Activated CD4-positive, alpha-beta memory T cell treated with anti-CD3 and anti-CD28 coated beads, Interleukin-2, amount 10 ng/mL, durations not matched to agents 7 days and 5 days (primary cell): ENCODE data around the gene LIN54. TPM values are rescaled to one million over a fixed set of nuclear protein-coding genes. Genes with fewer than 3 reads are reported as not detected.

Source experiments
- CTCF ChIA-PET: fragments of 350-600 bp; sonication (Branson Sonifier 250); formaldehyde crosslinking; loops from one replicate; lab custom pipeline; 2021; ENCODE audit warnings: antibody characterized with exemption, inconsistent platforms; lab: Charles Lee
- POLR2A ChIA-PET: fragments of 350-600 bp; sonication (Branson Sonifier 250); formaldehyde crosslinking; loops from one replicate; lab custom pipeline; 2021; ENCODE audit warnings: antibody characterized with exemption; lab: Charles Lee
- DNase-seq: peaks from one replicate; pipeline ENCODE4 v3.0.0-alpha.2; 2020
- H3K27ac Mint-ChIP-seq: one replicate; pipeline ENCODE4 v1.8.0; 2021; ENCODE audit warnings: mild to moderate bottlenecking, mixed read lengths
- H3K27me3 Mint-ChIP-seq: one replicate; pipeline ENCODE4 v1.8.0; 2021; ENCODE audit warnings: mixed read lengths
- H3K36me3 Mint-ChIP-seq: one replicate; pipeline ENCODE4 v1.8.0; 2021; ENCODE audit warnings: low read depth, mixed read lengths
- H3K4me1 Mint-ChIP-seq: one replicate; pipeline ENCODE4 v1.8.0; 2021; ENCODE audit warnings: mixed read lengths
- H3K4me3 Mint-ChIP-seq: one replicate; pipeline ENCODE4 v1.8.0; 2021; ENCODE audit warnings: mild to moderate bottlenecking, mixed read lengths
- H3K9me3 Mint-ChIP-seq: one replicate; pipeline ENCODE4 v1.8.0; 2021; ENCODE audit warnings: mixed read lengths
- total RNA-seq, 2 experiments: library from RNA; stranded (reverse); gene quantifications; one replicate each; pipeline ENCODE4 v1.2.3, GENCODE V29; 2021

Gene LIN54
- total RNA-seq, 2 experiments from 2014 or later, result 34.6 to 36.9 TPM

DNA sequence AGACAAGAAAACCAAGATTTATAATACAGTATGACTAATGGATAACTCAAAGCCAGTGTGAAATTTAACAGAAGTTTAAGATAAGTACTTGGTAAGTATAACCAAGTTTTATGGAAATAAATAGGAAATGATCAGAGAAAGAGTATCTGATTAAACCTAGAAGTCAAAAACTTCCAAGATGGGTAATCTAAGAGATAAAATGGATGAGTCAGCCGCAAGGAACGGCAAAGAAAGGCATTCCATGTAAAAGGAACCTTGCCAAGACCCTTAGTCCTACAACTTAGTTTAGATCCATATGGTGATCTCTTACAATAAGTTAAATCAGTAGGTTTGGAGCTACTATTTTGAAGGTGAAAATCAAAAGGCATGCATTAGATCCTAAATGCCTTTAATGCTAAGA lies 34.8 kb downstream of the LIN54 start:
- H3K36me3 Mint-ChIP-seq, result peaks cover 53% of the 10 kb centered on the region
- ChIA-PET CTCF (interaction anchor here (0.6 to 0.9 kb wide), 2 partner anchors 61 to 449 kb away, joined by 3 to 4 read pairs; no protein-coding TSS in a partner anchor), POLR2A (no interaction called here)
- no peak for DNase-seq
- peaks cover 1% of the 10 kb centered on the region for H3K4me1 Mint-ChIP-seq
- no peak overlapping the region for H3K4me3 Mint-ChIP-seq
- H3K27me3 Mint-ChIP-seq, result no peaks in the 10 kb centered on the region
- no peak overlapping the region for H3K27ac Mint-ChIP-seq
- no peaks in the 10 kb centered on the region for H3K9me3 Mint-ChIP-seq

DNA sequence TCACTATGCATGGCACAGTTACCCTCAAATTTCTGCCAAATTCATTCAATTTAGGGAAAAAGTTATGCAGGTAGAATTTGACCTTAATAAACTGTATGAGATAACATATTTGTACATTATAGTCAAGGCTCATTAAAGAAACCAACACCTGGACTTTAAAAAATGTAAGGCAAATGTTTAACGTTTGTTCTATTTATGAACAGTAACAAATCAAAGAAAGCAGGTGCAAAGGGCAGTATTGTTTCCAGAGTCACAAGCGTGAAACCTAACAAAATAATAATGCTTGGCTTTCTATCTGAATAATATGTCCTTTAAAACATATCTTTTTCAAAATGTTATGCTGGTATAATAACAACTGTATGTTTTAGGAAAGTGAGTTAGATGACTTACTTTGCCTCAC lies 41.2 kb downstream of the LIN54 start:
- no peaks in the 10 kb centered on the region for H3K4me1 Mint-ChIP-seq
- no peak for DNase-seq
- POLR2A ChIA-PET, result no interaction called here
- no peak overlapping the region for H3K27ac Mint-ChIP-seq
- no peak overlapping the region for H3K4me3 Mint-ChIP-seq
- CTCF ChIA-PET, result no interaction called here
- no peaks in the 10 kb centered on the region for H3K9me3 Mint-ChIP-seq
- H3K27me3 Mint-ChIP-seq, result no peaks in the 10 kb centered on the region
- H3K36me3 Mint-ChIP-seq, result peaks cover 68% of the 10 kb centered on the region

DNA sequence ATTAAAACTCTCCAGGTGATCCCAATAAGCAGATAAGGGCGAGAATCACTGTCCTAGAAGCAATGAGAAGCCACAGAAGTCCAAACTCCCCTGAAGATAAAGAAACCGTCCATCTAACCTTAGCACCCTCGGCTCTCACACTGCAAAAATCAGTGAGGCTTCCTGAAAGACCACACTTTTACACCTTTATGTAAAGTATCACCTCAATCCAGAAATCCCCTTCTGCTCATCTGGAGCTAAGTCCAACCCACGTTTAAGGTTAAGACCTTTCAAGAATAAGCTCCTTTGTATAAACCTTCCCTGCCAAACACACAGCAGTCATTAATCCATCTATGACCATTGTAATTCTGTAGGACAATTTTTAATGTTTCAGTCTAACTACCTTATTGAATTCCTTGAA lies 41.7 kb downstream of the LIN54 start:
- H3K36me3 Mint-ChIP-seq, result peaks cover 69% of the 10 kb centered on the region
- CTCF ChIA-PET, result interaction anchor here (1.2 kb wide), 1 partner anchor 44 kb away, joined by 3 read pairs; no protein-coding TSS in a partner anchor

DNA sequence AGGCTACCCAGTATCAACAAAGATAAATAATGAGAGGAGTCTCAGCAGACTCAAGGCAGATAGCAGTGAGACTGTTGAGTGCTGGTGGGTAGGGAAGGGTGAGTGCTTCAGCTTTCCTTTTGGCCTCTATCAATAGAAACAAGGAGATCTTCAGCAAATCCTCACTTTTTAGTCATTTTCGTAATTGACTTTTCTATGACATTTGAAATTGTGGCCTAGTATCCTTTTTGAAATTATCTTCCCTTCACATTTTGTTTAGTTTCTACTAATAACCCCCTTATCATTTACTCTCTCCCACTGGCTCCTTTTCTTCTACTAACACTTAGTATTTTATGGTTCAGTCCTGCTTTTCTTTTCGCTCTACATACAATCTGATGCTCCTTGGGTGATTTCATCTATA lies 44.9 kb downstream of the LIN54 start:
- peaks cover 63% of the 10 kb centered on the region for H3K36me3 Mint-ChIP-seq
- no peak overlapping the region for H3K27ac Mint-ChIP-seq
- no peaks in the 10 kb centered on the region for H3K4me1 Mint-ChIP-seq
- ChIA-PET CTCF (interaction anchor here (1.4 kb wide), 1 partner anchor 60 kb away, joined by 3 read pairs; no protein-coding TSS in a partner anchor), POLR2A (no interaction called here)
- DNase-seq, result no peak
- no peaks in the 10 kb centered on the region for H3K9me3 Mint-ChIP-seq
- H3K27me3 Mint-ChIP-seq, result no peaks in the 10 kb centered on the region
- no peak overlapping the region for H3K4me3 Mint-ChIP-seq

More for the DNA sequence above, 41.7 kb downstream of the LIN54 start:
- no peak for DNase-seq
- no peaks in the 10 kb centered on the region for H3K27me3 Mint-ChIP-seq
- H3K4me3 Mint-ChIP-seq, result no peak overlapping the region
- H3K9me3 Mint-ChIP-seq, result no peaks in the 10 kb centered on the region
- H3K27ac Mint-ChIP-seq, result no peak overlapping the region
- POLR2A ChIA-PET, result interaction anchor here (0.7 kb wide), 1 partner anchor 487 kb away, joined by 3 read pairs; the partner anchor contains the start of genes HELQ and MRPS18C
- H3K4me1 Mint-ChIP-seq, result no peaks in the 10 kb centered on the region

DNA sequence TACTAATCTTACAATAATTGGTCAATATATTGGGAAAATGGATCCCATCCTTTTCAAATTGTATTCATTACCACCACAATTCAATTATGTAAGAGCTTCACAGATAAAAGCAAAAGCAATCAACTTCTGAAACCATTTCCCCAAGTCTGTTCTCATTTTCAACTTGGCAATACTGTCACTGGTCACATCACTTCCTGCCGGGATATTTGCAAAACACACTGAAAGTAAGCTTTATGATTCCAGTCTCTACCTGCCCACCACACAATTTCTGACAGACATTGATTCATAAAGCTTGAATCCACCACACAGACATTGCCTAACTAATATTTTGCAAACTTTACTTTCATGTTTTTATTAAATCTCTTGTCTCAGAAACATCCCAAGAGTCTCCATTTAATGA lies 53.6 kb downstream of the LIN54 start:
- no peak for DNase-seq
- no peaks in the 10 kb centered on the region for H3K9me3 Mint-ChIP-seq
- CTCF ChIA-PET, result no interaction called here
- peaks cover 12% of the 10 kb centered on the region for H3K4me1 Mint-ChIP-seq
- H3K27me3 Mint-ChIP-seq, result no peaks in the 10 kb centered on the region
- no peak overlapping the region for H3K27ac Mint-ChIP-seq
- peaks cover 45% of the 10 kb centered on the region for H3K36me3 Mint-ChIP-seq
- POLR2A ChIA-PET, result interaction anchor here (1.5 to 1.6 kb wide), 2 partner anchors 54 to 78 kb away, joined by 6 read pairs; partner anchors contain the start of genes COPS4 and LIN54
- no peak overlapping the region for H3K4me3 Mint-ChIP-seq

DNA sequence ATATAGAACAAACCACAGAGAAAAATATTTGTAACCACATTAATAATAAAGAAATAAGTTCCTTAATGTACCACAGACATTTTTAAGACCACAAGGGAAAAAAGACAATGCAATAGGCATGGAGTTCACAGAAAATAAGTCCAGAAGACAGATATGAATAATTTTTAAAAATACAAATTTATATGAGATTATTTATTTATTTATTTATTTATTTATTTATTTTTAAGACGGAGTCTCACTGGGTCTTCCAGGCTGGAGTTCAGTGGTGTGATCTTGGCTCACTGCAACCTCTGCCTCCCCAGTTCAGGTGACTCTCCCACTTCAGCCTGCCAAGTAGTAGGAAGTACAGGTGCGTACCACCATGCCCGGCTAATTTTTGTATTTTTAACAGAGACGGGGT lies 56.4 kb downstream of the LIN54 start:
- ChIA-PET POLR2A (no interaction called here), CTCF (no interaction called here)
- Mint-ChIP-seq H3K36me3 (peaks cover 36% of the 10 kb centered on the region), H3K4me1 (peaks cover 12% of the 10 kb centered on the region), H3K4me3 (no peak overlapping the region), H3K27me3 (no peaks in the 10 kb centered on the region), H3K9me3 (no peaks in the 10 kb centered on the region), H3K27ac (no peak overlapping the region)
- DNase-seq, result no peak

DNA sequence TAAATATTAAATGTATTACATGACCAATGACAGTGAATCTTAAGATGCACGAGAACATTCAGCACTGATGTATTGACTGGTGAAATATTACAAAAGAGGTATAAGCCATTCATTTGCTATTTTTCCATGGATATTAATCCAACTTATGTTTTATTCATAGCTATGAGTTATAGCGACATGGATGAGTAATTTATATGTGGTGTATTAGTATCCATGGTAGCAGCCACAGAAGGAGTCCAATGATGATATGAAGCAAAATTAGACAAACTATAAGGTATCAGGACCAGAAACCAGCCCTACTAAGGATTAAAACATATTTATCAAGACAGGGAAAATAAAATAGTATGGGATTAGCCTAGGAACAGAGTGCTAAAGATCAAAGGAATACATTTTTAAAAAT lies 59.4 kb downstream of the LIN54 start:
- DNase-seq, result no peak
- CTCF ChIA-PET, result no interaction called here
- H3K9me3 Mint-ChIP-seq, result no peaks in the 10 kb centered on the region
- no peak overlapping the region for H3K4me3 Mint-ChIP-seq
- POLR2A ChIA-PET, result interaction anchor here (0.9 to 1.4 kb wide), 4 partner anchors 12 to 83 kb away, joined by 3 read pairs; no protein-coding TSS in a partner anchor
- no peak overlapping the region for H3K27ac Mint-ChIP-seq
- H3K27me3 Mint-ChIP-seq, result no peaks in the 10 kb centered on the region
- H3K36me3 Mint-ChIP-seq, result peaks cover 31% of the 10 kb centered on the region
- H3K4me1 Mint-ChIP-seq, result no peaks in the 10 kb centered on the region

DNA sequence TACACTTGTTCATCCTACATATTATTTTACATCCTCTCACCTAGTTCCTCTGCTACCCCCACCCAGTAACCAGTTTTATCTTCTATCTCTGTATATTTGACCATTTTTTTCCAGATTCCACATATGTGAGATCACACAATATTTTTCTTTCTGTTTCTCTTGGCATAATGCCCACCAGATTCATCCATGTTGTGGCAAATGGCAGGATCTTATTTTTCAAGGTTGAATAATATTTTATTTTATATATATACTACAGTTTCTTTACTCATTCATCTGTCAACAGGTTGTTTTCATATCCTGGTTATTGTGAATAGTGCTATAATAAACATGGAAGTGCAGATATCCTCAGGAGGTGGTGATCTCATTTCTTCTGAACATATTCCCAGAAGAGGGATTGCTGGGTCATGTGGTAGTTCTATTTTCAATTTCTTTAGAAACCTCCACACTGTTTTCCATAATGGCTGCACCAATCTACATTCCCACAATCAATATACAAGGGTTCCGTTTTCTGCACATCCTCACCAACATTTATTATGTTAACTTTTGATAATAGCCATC lies 61.9 kb downstream of the LIN54 start:
- Mint-ChIP-seq H3K36me3 (peaks cover 33% of the 10 kb centered on the region), H3K27me3 (no peaks in the 10 kb centered on the region), H3K4me3 (no peak overlapping the region), H3K27ac (no peak overlapping the region), H3K9me3 (no peaks in the 10 kb centered on the region), H3K4me1 (no peaks in the 10 kb centered on the region)
- ChIA-PET CTCF (no interaction called here), POLR2A (no interaction called here)
- no peak for DNase-seq

DNA sequence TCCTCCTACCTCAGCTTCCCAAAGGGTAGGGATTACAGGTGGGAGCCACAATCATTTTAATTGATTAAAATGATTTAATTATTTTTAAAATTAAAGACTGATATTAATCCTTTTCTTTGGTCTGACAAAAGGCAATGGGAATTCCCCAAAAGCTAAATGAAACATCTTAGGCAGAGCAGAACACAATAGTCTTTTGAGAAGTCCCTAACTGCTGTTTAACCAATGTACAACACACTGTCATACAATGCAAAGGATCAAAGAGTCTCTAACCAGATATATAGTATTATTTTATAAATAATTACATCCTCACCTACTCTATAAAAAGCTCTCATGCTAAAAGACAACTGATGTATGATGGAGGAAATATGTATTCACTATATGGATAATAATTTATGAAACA lies 63.1 kb downstream of the LIN54 start:
- H3K9me3 Mint-ChIP-seq, result no peaks in the 10 kb centered on the region
- no peaks in the 10 kb centered on the region for H3K4me1 Mint-ChIP-seq
- H3K27me3 Mint-ChIP-seq, result no peaks in the 10 kb centered on the region
- no peak overlapping the region for H3K27ac Mint-ChIP-seq
- H3K36me3 Mint-ChIP-seq, result peaks cover 36% of the 10 kb centered on the region
- POLR2A ChIA-PET, result no interaction called here
- no peak overlapping the region for H3K4me3 Mint-ChIP-seq
- CTCF ChIA-PET, result no interaction called here
- DNase-seq, result no peak

DNA sequence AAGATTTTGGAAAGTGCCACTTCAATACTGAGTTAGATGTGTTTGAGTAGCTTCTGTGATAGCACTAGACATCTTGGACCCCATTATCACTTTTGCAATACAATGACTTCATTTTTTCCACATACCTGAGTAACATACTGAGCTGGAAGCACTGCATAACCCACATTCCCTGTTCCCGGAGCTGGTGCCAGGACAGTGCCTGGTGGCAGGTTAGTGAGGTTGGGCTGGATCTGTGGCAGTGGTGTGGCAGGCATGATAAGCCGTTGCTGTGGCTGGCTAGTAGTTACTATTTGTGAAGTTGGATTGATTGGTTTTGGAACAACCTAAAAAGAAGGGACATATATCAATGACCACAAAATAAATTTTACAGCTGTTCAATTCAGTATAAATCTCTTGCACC lies 71.2 kb downstream of the LIN54 start:
- DNase-seq, result no peak
- H3K9me3 Mint-ChIP-seq, result no peaks in the 10 kb centered on the region
- H3K36me3 Mint-ChIP-seq, result peaks cover 66% of the 10 kb centered on the region
- H3K27me3 Mint-ChIP-seq, result no peaks in the 10 kb centered on the region
- CTCF ChIA-PET, result no interaction called here
- no peak overlapping the region for H3K4me3 Mint-ChIP-seq
- H3K4me1 Mint-ChIP-seq, result no peaks in the 10 kb centered on the region
- POLR2A ChIA-PET, result interaction anchor here (1.2 to 1.3 kb wide), 2 partner anchors 12 to 40 kb away, joined by 3 read pairs; no protein-coding TSS in a partner anchor
- H3K27ac Mint-ChIP-seq, result no peak overlapping the region

GRCh38 chr4:82934441-82934840 lies 76.2 kb downstream of the LIN54 start:
- H3K4me3 Mint-ChIP-seq, result no peak overlapping the region
- no peak for DNase-seq
- no peak overlapping the region for H3K27ac Mint-ChIP-seq
- H3K27me3 Mint-ChIP-seq, result no peaks in the 10 kb centered on the region
- ChIA-PET POLR2A (no interaction called here), CTCF (no interaction called here)
- no peaks in the 10 kb centered on the region for H3K9me3 Mint-ChIP-seq
- no peaks in the 10 kb centered on the region for H3K4me1 Mint-ChIP-seq
- H3K36me3 Mint-ChIP-seq, result peaks cover 68% of the 10 kb centered on the region

- CTCF ChIA-PET, result interaction anchor here (0.7 kb wide), 1 partner anchor 244 kb away, joined by 3 read pairs; no protein-coding TSS in a partner anchor
- Mint-ChIP-seq H3K27ac (no peak overlapping the region), H3K27me3 (no peaks in the 10 kb centered on the region), H3K9me3 (no peaks in the 10 kb centered on the region), H3K36me3 (peaks cover 53% of the 10 kb centered on the region), H3K4me1 (no peaks in the 10 kb centered on the region), H3K4me3 (no peak overlapping the region)
- no peak for DNase-seq
- POLR2A ChIA-PET, result no interaction called here
Measured at GRCh38 chr4:82930848-82931755, 79.5 kb downstream of the LIN54 start.

DNA sequence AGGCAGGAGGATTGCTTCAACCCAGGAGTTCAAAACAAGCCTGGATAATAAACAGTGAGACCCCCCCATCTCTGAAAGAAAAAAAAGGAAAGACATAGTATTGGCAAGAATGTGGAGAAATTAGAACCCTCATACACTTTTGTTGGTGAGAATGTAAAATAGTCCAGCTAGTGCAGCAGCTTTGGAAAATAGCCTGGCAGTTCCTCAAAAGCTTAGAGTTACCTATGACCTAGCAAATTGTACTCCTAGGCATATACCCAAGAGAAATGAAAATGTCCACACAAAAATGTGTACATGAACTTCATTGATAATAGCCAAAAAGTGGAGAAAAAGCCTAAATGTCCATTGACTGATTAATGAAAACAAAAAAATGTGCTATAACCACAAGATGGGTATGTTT lies 88.8 kb downstream of the LIN54 start:
- Mint-ChIP-seq H3K4me3 (no peak overlapping the region), H3K27me3 (no peaks in the 10 kb centered on the region), H3K36me3 (peaks cover 4% of the 10 kb centered on the region), H3K9me3 (no peaks in the 10 kb centered on the region), H3K27ac (no peak overlapping the region), H3K4me1 (no peaks in the 10 kb centered on the region)
- ChIA-PET CTCF (no interaction called here), POLR2A (interaction anchor here (1.3 kb wide), 1 partner anchor 30 kb away, joined by 3 read pairs; no protein-coding TSS in a partner anchor)
- no peak for DNase-seq
